PC-3 (cell line): ENCODE results near the gene TAGLN.

Source experiments
- EZH2 ChIP-seq: fragments of 300-600 bp; sonication (generic); IDR thresholded peaks from one replicate; pipeline ENCODE4 v1.6.1; 2017; ENCODE audit warnings: antibody characterized with exemption, mild to moderate bottlenecking, low read length; ENCODE audit not compliant: unreplicated experiment
- TF ChIP-seq, protein P1 (sequence below): fragments of 300-600 bp; sonication (generic); conservative IDR thresholded peaks from 2 replicates; pipeline ENCODE4 v1.5.1; 2017; ENCODE audit warnings: antibody characterized with exemption, low read depth, mild to moderate bottlenecking, low read length

DNA sequence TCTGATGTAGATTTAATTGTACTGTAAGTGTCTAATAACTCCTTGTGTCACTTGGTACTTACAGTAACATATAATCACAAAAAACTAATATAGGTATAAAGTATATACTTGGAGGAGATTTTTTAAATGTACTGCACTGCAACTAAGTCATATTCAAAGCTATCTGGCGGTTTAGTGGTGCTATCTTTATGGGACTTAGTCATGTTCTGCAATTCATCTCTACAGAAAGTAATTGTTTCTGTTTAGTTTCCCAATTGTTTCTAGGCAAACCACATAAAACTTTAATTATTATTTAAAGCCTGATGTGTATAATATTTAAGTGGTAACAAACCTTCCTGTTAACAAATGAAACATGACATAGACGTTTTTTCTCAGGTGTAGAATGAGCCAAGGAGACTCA is 47.1 kb upstream of the TAGLN start:
- no peak for TF ChIP-seq EZH2
- TF ChIP-seq, protein P1, sequence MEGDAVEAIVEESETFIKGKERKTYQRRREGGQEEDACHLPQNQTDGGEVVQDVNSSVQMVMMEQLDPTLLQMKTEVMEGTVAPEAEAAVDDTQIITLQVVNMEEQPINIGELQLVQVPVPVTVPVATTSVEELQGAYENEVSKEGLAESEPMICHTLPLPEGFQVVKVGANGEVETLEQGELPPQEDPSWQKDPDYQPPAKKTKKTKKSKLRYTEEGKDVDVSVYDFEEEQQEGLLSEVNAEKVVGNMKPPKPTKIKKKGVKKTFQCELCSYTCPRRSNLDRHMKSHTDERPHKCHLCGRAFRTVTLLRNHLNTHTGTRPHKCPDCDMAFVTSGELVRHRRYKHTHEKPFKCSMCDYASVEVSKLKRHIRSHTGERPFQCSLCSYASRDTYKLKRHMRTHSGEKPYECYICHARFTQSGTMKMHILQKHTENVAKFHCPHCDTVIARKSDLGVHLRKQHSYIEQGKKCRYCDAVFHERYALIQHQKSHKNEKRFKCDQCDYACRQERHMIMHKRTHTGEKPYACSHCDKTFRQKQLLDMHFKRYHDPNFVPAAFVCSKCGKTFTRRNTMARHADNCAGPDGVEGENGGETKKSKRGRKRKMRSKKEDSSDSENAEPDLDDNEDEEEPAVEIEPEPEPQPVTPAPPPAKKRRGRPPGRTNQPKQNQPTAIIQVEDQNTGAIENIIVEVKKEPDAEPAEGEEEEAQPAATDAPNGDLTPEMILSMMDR: no peak
